IMR-90 (cell line): ENCODE measurements around the gene USP25. TPM values are rescaled to one million over a fixed set of nuclear protein-coding genes. Genes with fewer than 3 reads are reported as not detected.

ENCODE experiments used
- ATAC-seq: fragments of 200-7000 bp; cut with Tn5 transposase; 2 replicates; pipeline ENCODE4 v1.9.1; 2020; ENCODE audit warnings: low read depth, mild to moderate bottlenecking, moderate library complexity
- BruUV-seq: library from RNA; stranded (reverse); fragments of 400-500 nt; replicated peaks from 2 replicates; lab custom pipeline; 2021; lab: Mats Ljungman, UMichigan
- CTCF ChIA-PET: fragments of 300-600 bp; formaldehyde crosslinking; extraction: SDS; loops from one replicate; lab custom pipeline; 2021; ENCODE audit warnings: antibody characterized with exemption; lab: Yijun Ruan, JAX
- POLR2A ChIA-PET: fragments of 300-600 bp; sonication (Branson Sonifier 250); formaldehyde crosslinking; loops from one replicate; lab custom pipeline; 2022; ENCODE audit warnings: antibody characterized with exemption; ENCODE audit not compliant: unreplicated experiment; lab: Charles Lee
- DNase-seq: peaks from one replicate; pipeline ENCODE4 v3.0.0; 2013
- H2AFZ ChIP-seq: replicated peaks from 2 replicates; pipeline ENCODE3; 2013; ENCODE audit warnings: low read length, mild to moderate bottlenecking; ENCODE audit not compliant: poor library complexity
- H2AK5ac ChIP-seq: 2 replicates; pipeline ENCODE4 v1.6.1; 2013; ENCODE audit warnings: low read depth, low read length, inconsistent platforms
- H2AK9ac ChIP-seq: replicated peaks from 2 replicates; pipeline ENCODE3; 2013; ENCODE audit warnings: mild to moderate bottlenecking, low read depth, low read length, moderate library complexity; ENCODE audit not compliant: poor library complexity
- H2BK120ac ChIP-seq: 2 replicates; pipeline ENCODE4 v1.6.1; 2013; ENCODE audit warnings: low read depth, low read length, inconsistent platforms
- H2BK15ac ChIP-seq: 3 replicates; pipeline ENCODE4 v1.6.1; 2013; ENCODE audit warnings: low read depth, low read length, inconsistent platforms
- H2BK20ac ChIP-seq: 2 replicates; pipeline ENCODE4 v1.6.1; 2013; ENCODE audit warnings: low read depth, mild to moderate bottlenecking, inconsistent platforms, low read length, moderate library complexity
- H2BK5ac ChIP-seq: 2 replicates; pipeline ENCODE4 v1.6.1; 2013; ENCODE audit warnings: mild to moderate bottlenecking, low read depth, low read length, inconsistent platforms; ENCODE audit not compliant: poor library complexity, severe bottlenecking
- H3K14ac ChIP-seq: replicated peaks from 2 replicates; pipeline ENCODE4 v1.6.1; 2013; ENCODE audit warnings: low read depth, low read length, inconsistent platforms
- H3K18ac ChIP-seq: 2 replicates; pipeline ENCODE4 v1.6.1; 2013; ENCODE audit warnings: low read depth, low read length, control low read depth
- H3K23ac ChIP-seq: 2 replicates; pipeline ENCODE4 v1.6.1; 2013; ENCODE audit warnings: low read depth, low read length, inconsistent platforms
- H3K27ac ChIP-seq: 2 replicates; pipeline ENCODE4 v1.5.1; 2013; ENCODE audit warnings: mild to moderate bottlenecking, control low read depth, low read length; ENCODE audit not compliant: insufficient read depth
- H3K27me3 ChIP-seq: 2 replicates; pipeline ENCODE4 v1.6.1; 2013; ENCODE audit warnings: low read length; ENCODE audit not compliant: control insufficient read depth, insufficient read depth
- H3K36me3 ChIP-seq: 2 replicates; pipeline ENCODE4 v1.6.1; 2013; ENCODE audit warnings: low read length, mixed read lengths; ENCODE audit not compliant: control insufficient read depth, insufficient read depth
- H3K4ac ChIP-seq: 2 replicates; pipeline ENCODE4 v1.6.1; 2013; ENCODE audit warnings: low read depth, low read length, inconsistent platforms
- H3K4me1 ChIP-seq: 2 replicates; pipeline ENCODE4 v1.6.1; 2013; ENCODE audit warnings: low read length, mixed read lengths; ENCODE audit not compliant: control insufficient read depth, insufficient read depth
- H3K4me2 ChIP-seq: 2 replicates; pipeline ENCODE4 v1.6.1; 2013; ENCODE audit warnings: low read depth, mild to moderate bottlenecking, control low read depth, low read length, moderate library complexity
- H3K4me3 ChIP-seq: 2 replicates; pipeline ENCODE4 v1.5.1; 2013; ENCODE audit warnings: low read depth, mild to moderate bottlenecking, control low read depth, low read length, moderate library complexity; ENCODE audit not compliant: insufficient read depth
- H3K56ac ChIP-seq: 2 replicates; pipeline ENCODE4 v1.6.1; 2013; ENCODE audit warnings: low read length, inconsistent platforms; ENCODE audit not compliant: insufficient read depth; ENCODE audit errors: extremely low read depth
- H3K79me1 ChIP-seq, 2 experiments: 2 replicates each; pipeline ENCODE4 v1.6.1; 2013; ENCODE audit warnings: low read length in 2 of 2, inconsistent platforms in 1 of 2, low read depth in 1 of 2
- H3K9ac ChIP-seq: 2 replicates; pipeline ENCODE4 v1.6.1; 2013; ENCODE audit warnings: low read depth, low read length, control low read depth
- H3K9me1 ChIP-seq: 2 replicates; pipeline ENCODE4 v1.6.1; 2013; ENCODE audit warnings: low read length, inconsistent platforms; ENCODE audit not compliant: insufficient read depth
- H3K9me3 ChIP-seq: 2 replicates; pipeline ENCODE4 v1.6.1; 2013; ENCODE audit warnings: low read length; ENCODE audit not compliant: control insufficient read depth, insufficient read depth
- H4K20me1 ChIP-seq: 2 replicates; pipeline ENCODE4 v1.6.1; 2013; ENCODE audit warnings: low read length, inconsistent platforms; ENCODE audit not compliant: insufficient read depth
- H4K5ac ChIP-seq: 2 replicates; pipeline ENCODE4 v1.6.1; 2013; ENCODE audit warnings: mild to moderate bottlenecking, low read depth, low read length, control low read depth
- H4K8ac ChIP-seq, 2 experiments: 2 replicates each; pipeline ENCODE4 v1.6.1; 2013; ENCODE audit warnings: low read depth in 2 of 2, low read length in 2 of 2, control low read depth in 1 of 2, inconsistent platforms in 1 of 2
- H4K91ac ChIP-seq: 2 replicates; pipeline ENCODE4 v1.6.1; 2013; ENCODE audit warnings: low read depth, low read length, inconsistent platforms; ENCODE audit not compliant: insufficient read depth
- CTCF ChIP-seq: conservative IDR thresholded peaks from 2 replicates; pipeline ENCODE4 v1.5.1; 2012; ENCODE audit warnings: mild to moderate bottlenecking, low read depth, low read length, improper control_type of control experiment
- FOS ChIP-seq: fragments of 150-350 bp; IDR thresholded peaks from 2 replicates; pipeline ENCODE4 v1.6.1; 2016; ENCODE audit warnings: low read depth, low read length
- RAD21 ChIP-seq: IDR thresholded peaks from 2 replicates; pipeline ENCODE4 v1.6.1; 2012; ENCODE audit warnings: low read length, improper control_type of control experiment
- WGBS, 2 experiments: methylation state at CpG; one replicate each; pipeline versions ENCODE4 v1.1.5 to v1.1.7; 2013; ENCODE audit warnings: missing lambda C conversion rate in 2 of 2; ENCODE audit not compliant: insufficient read length in 1 of 2; ENCODE audit errors: extremely low coverage in 2 of 2; 5-methylcytosine and 5-hydroxymethylcytosine counted together
- dilution Hi-C: fragments of 300-500 bp; cut with HindIII; formaldehyde crosslinking; loops from one replicate; pipeline ENCODE4 v1.14.3; 2018; ENCODE audit warnings: low sequenced_read_pairs; ENCODE audit not compliant: unreplicated experiment
- in situ Hi-C: fragments of 300-500 bp; cut with MboI; formaldehyde crosslinking; loops from 3 replicates; pipeline ENCODE4 v1.14.3; 2019; ENCODE audit warnings: low sequenced_read_pairs, inconsistent platforms, mixed read lengths
- intact Hi-C: fragments of 100-400 bp; cut with micrococcal nuclease; formaldehyde crosslinking; loops from 2 replicates; pipeline ENCODE4 v1.10.0; 2022
- polyA plus RNA-seq, 3 experiments: library from polyadenylated mRNA; depleted of rRNA; stranded (reverse); fragments of >200 nt; gene quantifications; 2 replicates each; pipeline ENCODE4 v1.2.3, GENCODE V29; 2012; ENCODE audit warnings: low replicate concordance in 1 of 3
- total RNA-seq: library from RNA; depleted of rRNA; stranded (reverse); fragments of >200 nt; gene quantifications from 2 replicates; pipeline ENCODE4 v1.2.3, GENCODE V29; 2012

The USP25 gene
- total and polyA plus RNA-seq, 2 of the 4 experiments (the other 2 are of a cell fraction): 9.3 to 23.3 TPM

GRCh38 chr21:15853126-15853525 is 123.3 kb downstream of the USP25 start:
- no CpG with 5 or more reads among the region's 3 CpGs for WGBS, 2 experiments

More at GRCh38 chr21:15853126-15853525, 123.3 kb downstream of the USP25 start:
- ChIA-PET CTCF (no interaction called here), POLR2A (no interaction called here)
- H3K18ac ChIP-seq: no peak overlapping the region
- H2BK20ac ChIP-seq: no peak overlapping the region
- H3K4ac ChIP-seq: no peak overlapping the region
- no peak overlapping the region for H2BK120ac ChIP-seq
- no peaks in the 10 kb centered on the region for H3K9me3 ChIP-seq
- no peak overlapping the region for H3K23ac ChIP-seq
- no peak overlapping the region for H4K91ac ChIP-seq
- 0 out of 2 replicates have a peak, but pooled peaks cover 1% of the 10 kb centered on the region for H3K36me3 ChIP-seq
- no peak overlapping the region for H2BK5ac ChIP-seq
- no peak overlapping the region for H4K8ac ChIP-seq
- in situ Hi-C loops: no loop called here
- H2AK9ac ChIP-seq: no peak overlapping the region
- no TSS peak for BruUV-seq
- peaks cover 0 to 10% of the 10 kb centered on the region in 2 experiments; a peak in 2 of 4 replicates for H3K79me1 ChIP-seq
- no peak overlapping the region for H3K4me2 ChIP-seq
- TF ChIP-seq FOS (no peak), RAD21 (no peak), CTCF (no peak)
- no peak overlapping the region for H3K14ac ChIP-seq
- H3K4me3 ChIP-seq: no peak overlapping the region
- no peak overlapping the region for H3K9ac ChIP-seq
- H3K27ac ChIP-seq: no peak overlapping the region
- ATAC-seq (no peak), DNase-seq (no peak)
- H4K5ac ChIP-seq: no peak overlapping the region
- H3K4me1 ChIP-seq: peaks cover 5% of the 10 kb centered on the region
- H3K27me3 ChIP-seq: no peaks in the 10 kb centered on the region
- H4K20me1 ChIP-seq: no peaks in the 10 kb centered on the region
- H3K56ac ChIP-seq: no peak overlapping the region
- no peak overlapping the region for H2BK15ac ChIP-seq
- intact Hi-C loops: no loop called here
- no peak overlapping the region for H2AK5ac ChIP-seq
- no peak overlapping the region for H2AFZ ChIP-seq
- dilution Hi-C loops: no loop called here
- no peaks in the 10 kb centered on the region for H3K9me1 ChIP-seq
